ENCODE data around the gene VWA2. TPM values are rescaled to one million over a fixed set of nuclear protein-coding genes. Genes with fewer than 3 reads are reported as not detected.

The VWA2 gene
- polyA plus RNA-seq, 3 donors = not detected

DNA sequence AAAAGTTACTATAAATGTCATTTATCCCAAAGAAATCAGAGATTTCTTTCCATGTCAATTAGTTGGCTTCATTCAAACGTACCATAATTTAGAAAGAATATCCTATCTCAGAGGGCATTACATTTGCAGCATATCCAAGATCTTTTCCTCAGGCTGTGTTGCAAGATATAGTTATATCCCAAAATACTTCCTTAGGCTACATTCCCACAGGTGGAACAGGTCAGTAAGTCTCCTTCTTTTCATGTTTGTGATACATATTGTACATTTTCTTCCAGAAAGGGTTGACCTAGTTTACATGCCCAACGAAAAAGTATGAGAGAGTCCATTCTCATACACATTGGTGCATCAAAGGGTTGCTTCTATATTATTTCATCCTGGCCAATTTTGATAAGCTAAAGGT lies 26.9 kb upstream of the VWA2 start:
- intact Hi-C loops (cut with micrococcal nuclease) = no loop called here
- Histone ChIP-seq H3K4me3 (replicated peaks in 1 of 3; ENCODE audit: low read depth in 2 of 3, low read length in 3 of 3) (no peak overlapping the region), H3K9ac (ENCODE audit: insufficient read depth, low read length, poor library complexity, severe bottlenecking) (no peak overlapping the region), H3K79me2 (ENCODE audit: insufficient read depth, low read length) (no peaks in the 10 kb centered on the region), H3K9me3 (replicated peaks in 1 of 2; ENCODE audit: control insufficient read depth in 1 of 2, insufficient read depth in 1 of 2, low read length in 2 of 2) (no peaks in the 10 kb centered on the region), H2AFZ (ENCODE audit: insufficient read depth, low read depth, low read length, poor library complexity, severe bottlenecking) (no peak overlapping the region), H3K4me2 (replicated peaks; ENCODE audit: extremely low read depth, low read length, poor library complexity, severe bottlenecking) (no peak overlapping the region), H3K4me1 (ENCODE audit: control insufficient read depth in 1 of 2, insufficient read depth in 2 of 2, low read length in 2 of 2) (no peaks in the 10 kb centered on the region), H3K27ac (ENCODE audit: low read depth in 1 of 2, low read length in 2 of 2) (no peak overlapping the region), H3K36me3 (replicated peaks in 1 of 2; ENCODE audit: control insufficient read depth in 1 of 2, insufficient read depth in 2 of 2, low read length in 2 of 2) (no peaks in the 10 kb centered on the region), H3K27me3 (ENCODE audit: control insufficient read depth in 2 of 2, insufficient read depth in 2 of 2, low read length in 2 of 2) (peaks cover 0 to 4% of the 10 kb centered on the region in 2 donors), H4K20me1 (ENCODE audit: insufficient read depth, low read length) (no peaks in the 10 kb centered on the region)
- Mint-ChIP-seq H3K36me3 (no peaks in the 10 kb centered on the region), H3K27me3 (ENCODE audit: low read depth in 3 of 3) (peaks cover 0 to 3% (median 2%) of the 10 kb centered on the region in 3 donors), H3K9me3 (peaks cover 0 to 3% (median 0%) of the 10 kb centered on the region in 7 donors), H3K4me3 (no peak overlapping the region), H3K4me1 (no peaks in the 10 kb centered on the region), H3K27ac (no peak overlapping the region)
- DNase-seq = no peak
- no CpG with 5 or more reads among the region's 2 CpGs for WGBS (ENCODE audit: insufficient coverage)
- TF ChIP-seq, protein P1, sequence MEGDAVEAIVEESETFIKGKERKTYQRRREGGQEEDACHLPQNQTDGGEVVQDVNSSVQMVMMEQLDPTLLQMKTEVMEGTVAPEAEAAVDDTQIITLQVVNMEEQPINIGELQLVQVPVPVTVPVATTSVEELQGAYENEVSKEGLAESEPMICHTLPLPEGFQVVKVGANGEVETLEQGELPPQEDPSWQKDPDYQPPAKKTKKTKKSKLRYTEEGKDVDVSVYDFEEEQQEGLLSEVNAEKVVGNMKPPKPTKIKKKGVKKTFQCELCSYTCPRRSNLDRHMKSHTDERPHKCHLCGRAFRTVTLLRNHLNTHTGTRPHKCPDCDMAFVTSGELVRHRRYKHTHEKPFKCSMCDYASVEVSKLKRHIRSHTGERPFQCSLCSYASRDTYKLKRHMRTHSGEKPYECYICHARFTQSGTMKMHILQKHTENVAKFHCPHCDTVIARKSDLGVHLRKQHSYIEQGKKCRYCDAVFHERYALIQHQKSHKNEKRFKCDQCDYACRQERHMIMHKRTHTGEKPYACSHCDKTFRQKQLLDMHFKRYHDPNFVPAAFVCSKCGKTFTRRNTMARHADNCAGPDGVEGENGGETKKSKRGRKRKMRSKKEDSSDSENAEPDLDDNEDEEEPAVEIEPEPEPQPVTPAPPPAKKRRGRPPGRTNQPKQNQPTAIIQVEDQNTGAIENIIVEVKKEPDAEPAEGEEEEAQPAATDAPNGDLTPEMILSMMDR (IDR thresholded peaks at IDR 0.05) = no peak

DNA sequence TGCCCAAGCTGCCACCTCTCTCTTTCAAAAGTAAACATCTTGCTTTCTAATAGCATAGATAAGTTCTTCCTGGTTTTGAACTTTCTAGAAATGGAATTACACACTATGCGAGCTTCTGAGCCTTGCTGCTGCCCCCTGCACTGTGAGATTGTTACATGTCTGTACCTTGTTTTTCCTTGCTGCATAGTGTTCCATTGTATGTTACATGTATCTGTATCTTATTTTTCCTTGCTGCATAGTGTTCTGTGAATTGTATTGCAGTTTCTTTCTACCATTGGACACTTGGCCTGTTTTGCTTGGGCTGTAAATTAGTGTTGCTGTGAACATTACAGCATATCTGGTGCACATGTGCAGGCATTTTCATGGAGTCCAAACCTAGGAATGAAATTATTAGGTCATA lies 24.0 kb upstream of the VWA2 start:
- intact Hi-C loops (cut with micrococcal nuclease) = no loop called here
- no peak overlapping the region for H2AFZ ChIP-seq (ENCODE audit: insufficient read depth, low read depth, low read length, poor library complexity, severe bottlenecking)
- Mint-ChIP-seq H3K27me3 (ENCODE audit: low read depth in 3 of 3) (peaks cover 0 to 5% (median 1%) of the 10 kb centered on the region in 3 donors), H3K4me3 (no peak overlapping the region), H3K27ac (no peak overlapping the region), H3K36me3 (no peaks in the 10 kb centered on the region), H3K4me1 (no peaks in the 10 kb centered on the region), H3K9me3 (peaks cover 0 to 2% (median 0%) of the 10 kb centered on the region in 7 donors)
- no peaks in the 10 kb centered on the region for H3K79me2 ChIP-seq (ENCODE audit: insufficient read depth, low read length)
- no CpG with 5 or more reads among the region's 1 CpG for WGBS (ENCODE audit: insufficient coverage)
- no peaks in the 10 kb centered on the region for H3K36me3 ChIP-seq (replicated peaks in 1 of 2; ENCODE audit: control insufficient read depth in 1 of 2, insufficient read depth in 2 of 2, low read length in 2 of 2)
- H3K4me2 ChIP-seq (replicated peaks; ENCODE audit: extremely low read depth, low read length, poor library complexity, severe bottlenecking) = no peak overlapping the region
- H3K9ac ChIP-seq (ENCODE audit: insufficient read depth, low read length, poor library complexity, severe bottlenecking) = no peak overlapping the region
- no peak for DNase-seq
- H3K27me3 ChIP-seq (ENCODE audit: control insufficient read depth in 2 of 2, insufficient read depth in 2 of 2, low read length in 2 of 2) = peaks cover 0 to 4% of the 10 kb centered on the region in 2 donors
- H3K9me3 ChIP-seq (replicated peaks in 1 of 2; ENCODE audit: control insufficient read depth in 1 of 2, insufficient read depth in 1 of 2, low read length in 2 of 2) = no peaks in the 10 kb centered on the region
- H3K27ac ChIP-seq (ENCODE audit: low read depth in 1 of 2, low read length in 2 of 2) = no peak overlapping the region
- TF ChIP-seq, protein P1 (IDR thresholded peaks at IDR 0.05) = no peak
- no peak overlapping the region for H3K4me3 ChIP-seq (replicated peaks in 1 of 3; ENCODE audit: low read depth in 2 of 3, low read length in 3 of 3)
- no peaks in the 10 kb centered on the region for H4K20me1 ChIP-seq (ENCODE audit: insufficient read depth, low read length)
- no peaks in the 10 kb centered on the region for H3K4me1 ChIP-seq (ENCODE audit: control insufficient read depth in 1 of 2, insufficient read depth in 2 of 2, low read length in 2 of 2)

All from CD14-positive monocyte (primary cell).